Measurements from ENCODE around the gene ITPR2. TPM values are rescaled to one million over a fixed set of nuclear protein-coding genes. Genes with fewer than 3 reads are reported as not detected.

Gene ITPR2
- total and polyA plus RNA-seq, 5 donors: 4.2 to 32.1 (median 23.2) TPM

DNA sequence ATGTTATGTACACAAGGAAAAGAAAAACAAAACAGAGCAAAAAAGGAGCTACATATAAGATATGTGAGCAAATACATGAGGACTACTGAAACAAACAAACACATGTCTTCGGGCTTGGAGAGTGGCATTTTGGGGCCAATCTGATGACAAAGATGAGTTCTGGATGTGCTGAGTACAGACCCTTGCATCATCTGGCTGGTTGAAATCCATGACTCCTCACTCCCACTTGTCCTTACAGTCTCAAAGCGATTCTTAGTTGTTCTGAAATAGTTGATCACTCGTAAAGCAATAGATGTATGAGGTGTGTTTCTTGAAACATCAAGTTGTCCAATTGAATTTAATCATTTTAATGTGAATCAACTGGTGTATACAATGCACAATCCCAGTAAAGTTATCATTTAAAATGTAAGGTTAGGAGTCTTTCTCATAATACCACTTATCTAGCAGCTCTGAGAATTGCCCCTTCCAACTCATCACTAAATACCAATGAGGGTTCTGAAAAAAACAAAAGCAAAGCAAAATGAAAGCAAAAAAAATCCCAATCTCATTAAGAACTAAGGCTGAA is 136.9 kb downstream of the ITPR2 start:
- WGBS: 94% methylated on average over 3 of the region's 3 CpGs
- Histone ChIP-seq H3K27ac (ENCODE audit: low read length) (no peak overlapping the region), H3K4me3 (ENCODE audit: low read length) (no peak overlapping the region), H3K9me3 (ENCODE audit: control insufficient read depth, low read length) (no peaks in the 10 kb centered on the region), H3K4me1 (ENCODE audit: control insufficient read depth, insufficient read depth, low read length) (no peaks in the 10 kb centered on the region), H3K27me3 (ENCODE audit: control insufficient read depth, insufficient read depth) (no peaks in the 10 kb centered on the region)
- no peak for DNase-seq
- intact Hi-C loops (cut with DNase I): no loop called here
- ATAC-seq: no peak

- H3K9me3 ChIP-seq (ENCODE audit: control insufficient read depth, low read length): no peaks in the 10 kb centered on the region
- DNase-seq (no peak), ATAC-seq (no peak)
- intact Hi-C loops (cut with DNase I): no loop called here
- H3K27me3 ChIP-seq (ENCODE audit: control insufficient read depth, insufficient read depth): no peaks in the 10 kb centered on the region
- WGBS: 98% methylated on average over 2 of the region's 2 CpGs
- H3K27ac ChIP-seq (ENCODE audit: low read length): no peak overlapping the region
- no peak overlapping the region for H3K4me3 ChIP-seq (ENCODE audit: low read length)
- H3K4me1 ChIP-seq (ENCODE audit: control insufficient read depth, insufficient read depth, low read length): no peaks in the 10 kb centered on the region
These were observed 138.6 kb downstream of the ITPR2 start for GRCh38 chr12:26694402-26694801.

GRCh38 chr12:26692407-26692806 is 140.6 kb downstream of the ITPR2 start:
- Histone ChIP-seq H3K27me3 (ENCODE audit: control insufficient read depth, insufficient read depth) (no peaks in the 10 kb centered on the region), H3K27ac (ENCODE audit: low read length) (no peak overlapping the region), H3K4me1 (ENCODE audit: control insufficient read depth, insufficient read depth, low read length) (no peaks in the 10 kb centered on the region), H3K9me3 (ENCODE audit: control insufficient read depth, low read length) (no peaks in the 10 kb centered on the region), H3K4me3 (ENCODE audit: low read length) (no peak overlapping the region)
- DNase-seq (no peak), ATAC-seq (no peak)
- WGBS: 87% methylated on average over 4 of the region's 4 CpGs
- intact Hi-C loops (cut with DNase I): no loop called here

DNA sequence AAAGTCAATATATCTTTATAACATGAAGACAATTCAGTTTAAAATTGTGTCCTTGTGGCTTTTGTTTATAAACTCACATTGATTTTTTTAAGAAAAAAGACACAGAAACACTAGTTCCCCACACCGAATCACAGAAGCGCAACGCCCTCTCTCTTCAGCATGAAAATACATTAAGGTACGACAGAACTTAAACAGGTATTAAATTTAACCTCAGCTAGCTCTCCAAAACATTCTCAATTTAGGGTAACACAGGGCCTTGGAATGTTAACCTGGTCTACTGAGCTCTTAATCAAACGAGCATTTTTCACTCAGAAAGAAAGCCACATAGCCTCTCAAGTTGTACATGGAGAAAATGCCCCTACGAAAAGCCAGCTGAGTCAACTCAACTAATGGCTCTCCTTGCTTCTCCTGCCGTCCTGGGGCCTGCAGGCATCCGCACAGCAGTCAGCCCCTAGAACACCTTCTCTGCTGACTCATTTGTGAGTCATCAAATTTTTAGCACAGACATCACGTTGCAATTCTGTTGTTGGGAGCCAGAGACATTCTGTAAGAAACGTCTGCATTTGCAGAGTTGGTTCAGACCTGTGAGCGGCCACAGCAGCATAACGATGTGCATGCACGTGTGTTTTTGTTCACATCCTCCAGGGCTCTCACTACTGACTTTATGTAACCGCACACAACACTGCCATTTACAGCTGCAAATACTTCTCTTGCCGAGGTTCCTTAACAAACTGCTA is 141.6 kb downstream of the ITPR2 start:
- no peaks in the 10 kb centered on the region for H3K27me3 ChIP-seq (ENCODE audit: control insufficient read depth, insufficient read depth)
- ATAC-seq: no peak
- no peaks in the 10 kb centered on the region for H3K4me1 ChIP-seq (ENCODE audit: control insufficient read depth, insufficient read depth, low read length)
- WGBS: 80% methylated on average over 15 of the region's 15 CpGs
- no peak for DNase-seq
- H3K9me3 ChIP-seq (ENCODE audit: control insufficient read depth, low read length): no peaks in the 10 kb centered on the region
- H3K4me3 ChIP-seq (ENCODE audit: low read length): no peak overlapping the region
- intact Hi-C loops (cut with DNase I): no loop called here
- H3K27ac ChIP-seq (ENCODE audit: low read length): no peak overlapping the region

- DNase-seq: no peak
- WGBS: 100% methylated on average over 1 of the region's 1 CpG
- no peaks in the 10 kb centered on the region for H3K4me1 ChIP-seq (ENCODE audit: control insufficient read depth, insufficient read depth, low read length)
These were observed 142.4 kb downstream of the ITPR2 start for GRCh38 chr12:26690601-26691000.

GRCh38 chr12:26689281-26689841 is 143.6 kb downstream of the ITPR2 start:
- H3K9me3 ChIP-seq (ENCODE audit: control insufficient read depth, low read length): no peaks in the 10 kb centered on the region
- no peak overlapping the region for H3K4me3 ChIP-seq (ENCODE audit: low read length)
- ATAC-seq: no peak
- no peaks in the 10 kb centered on the region for H3K4me1 ChIP-seq (ENCODE audit: control insufficient read depth, insufficient read depth, low read length)
- WGBS: 90% methylated on average over 6 of the region's 6 CpGs
- no peak for DNase-seq
- H3K27me3 ChIP-seq (ENCODE audit: control insufficient read depth, insufficient read depth): no peaks in the 10 kb centered on the region
- no peak overlapping the region for H3K27ac ChIP-seq (ENCODE audit: low read length)
- intact Hi-C loops (cut with DNase I): no loop called here

More at GRCh38 chr12:26690601-26691000, 142.4 kb downstream of the ITPR2 start:
- no peak for ATAC-seq
- H3K4me3 ChIP-seq (ENCODE audit: low read length): no peak overlapping the region
- intact Hi-C loops (cut with DNase I): no loop called here
- H3K27me3 ChIP-seq (ENCODE audit: control insufficient read depth, insufficient read depth): no peaks in the 10 kb centered on the region
- no peaks in the 10 kb centered on the region for H3K9me3 ChIP-seq (ENCODE audit: control insufficient read depth, low read length)
- no peak overlapping the region for H3K27ac ChIP-seq (ENCODE audit: low read length)

DNA sequence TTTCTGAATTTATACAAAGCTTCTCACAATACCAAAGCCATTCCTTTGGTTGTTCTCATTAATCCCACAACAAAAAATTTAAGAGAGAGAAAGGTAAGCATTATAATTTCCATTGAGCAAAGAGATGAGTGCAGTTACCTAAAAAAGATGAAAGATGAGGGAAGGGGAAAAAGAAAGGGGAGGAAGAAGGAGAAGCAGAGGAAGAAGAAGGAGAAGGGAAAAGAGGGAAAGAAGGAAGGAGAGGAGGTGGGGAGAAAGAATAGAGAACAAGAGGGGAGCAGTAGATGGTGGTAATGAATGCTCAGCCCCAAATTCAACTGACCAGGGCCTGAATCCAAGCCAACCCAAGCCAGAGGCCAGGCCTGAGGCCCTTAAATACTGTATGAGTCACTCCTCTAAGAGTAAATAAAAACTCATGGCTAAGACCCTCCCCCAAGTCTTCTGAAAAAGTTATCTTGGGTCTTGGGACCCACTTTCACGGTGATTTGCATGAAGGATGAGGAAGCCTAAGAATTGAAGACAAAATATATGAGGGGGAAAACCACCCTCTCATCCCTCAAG is 144.6 kb downstream of the ITPR2 start:
- intact Hi-C loops (cut with DNase I): no loop called here

GRCh38 chr12:26686408-26686807 is 146.6 kb downstream of the ITPR2 start:
- Histone ChIP-seq H3K27me3 (ENCODE audit: control insufficient read depth, insufficient read depth) (no peaks in the 10 kb centered on the region), H3K9me3 (ENCODE audit: control insufficient read depth, low read length) (no peaks in the 10 kb centered on the region), H3K4me1 (ENCODE audit: control insufficient read depth, insufficient read depth, low read length) (no peaks in the 10 kb centered on the region), H3K27ac (ENCODE audit: low read length) (no peak overlapping the region), H3K4me3 (ENCODE audit: low read length) (no peak overlapping the region)
- no peak for DNase-seq
- no peak for ATAC-seq
- WGBS: 70% methylated on average over 4 of the region's 4 CpGs
- intact Hi-C loops (cut with DNase I): no loop called here

More for the DNA sequence above, 144.6 kb downstream of the ITPR2 start:
- H3K9me3 ChIP-seq (ENCODE audit: control insufficient read depth, low read length): no peaks in the 10 kb centered on the region
- no peak for ATAC-seq
- H3K27ac ChIP-seq (ENCODE audit: low read length): no peak overlapping the region
- H3K4me1 ChIP-seq (ENCODE audit: control insufficient read depth, insufficient read depth, low read length): no peaks in the 10 kb centered on the region
- H3K27me3 ChIP-seq (ENCODE audit: control insufficient read depth, insufficient read depth): no peaks in the 10 kb centered on the region
- H3K4me3 ChIP-seq (ENCODE audit: low read length): no peak overlapping the region
- WGBS: 95% methylated on average over 1 of the region's 1 CpG
- DNase-seq: no peak

DNA sequence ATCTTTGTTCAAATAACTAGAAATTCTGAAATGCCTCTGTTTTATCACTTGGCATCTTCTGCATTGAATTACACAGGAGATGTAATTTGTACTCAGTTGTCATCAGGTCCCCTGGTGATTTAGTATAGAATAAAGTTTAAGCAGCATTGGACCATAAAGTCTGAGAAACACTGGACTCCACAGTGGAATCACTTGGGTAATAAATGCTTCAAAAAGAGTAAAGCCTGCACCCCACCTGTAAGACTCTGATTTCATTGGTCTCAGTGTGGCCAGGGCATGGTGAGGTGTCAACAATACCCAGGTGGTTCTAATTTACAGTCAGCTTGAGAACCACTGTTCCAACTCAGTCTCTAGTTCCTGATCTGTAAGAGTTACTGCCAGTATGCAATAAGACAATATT is 148.9 kb downstream of the ITPR2 start:
- DNase-seq: no peak
- Histone ChIP-seq H3K27me3 (ENCODE audit: control insufficient read depth, insufficient read depth) (no peaks in the 10 kb centered on the region), H3K4me1 (ENCODE audit: control insufficient read depth, insufficient read depth, low read length) (no peaks in the 10 kb centered on the region), H3K9me3 (ENCODE audit: control insufficient read depth, low read length) (no peaks in the 10 kb centered on the region), H3K27ac (ENCODE audit: low read length) (no peak overlapping the region), H3K4me3 (ENCODE audit: low read length) (no peak overlapping the region)
- intact Hi-C loops (cut with DNase I): no loop called here
- no peak for ATAC-seq

- intact Hi-C loops (cut with DNase I): no loop called here
- no peak for DNase-seq
- H3K4me1 ChIP-seq (ENCODE audit: control insufficient read depth, insufficient read depth, low read length): no peaks in the 10 kb centered on the region
- WGBS: 97% methylated on average over 5 of the region's 5 CpGs
- H3K4me3 ChIP-seq (ENCODE audit: low read length): no peak overlapping the region
- ATAC-seq: no peak
- no peaks in the 10 kb centered on the region for H3K9me3 ChIP-seq (ENCODE audit: control insufficient read depth, low read length)
- H3K27ac ChIP-seq (ENCODE audit: low read length): no peak overlapping the region
- H3K27me3 ChIP-seq (ENCODE audit: control insufficient read depth, insufficient read depth): no peaks in the 10 kb centered on the region
These were observed 149.6 kb downstream of the ITPR2 start for GRCh38 chr12:26683443-26683842.

GRCh38 chr12:26680727-26681455 is 152.1 kb downstream of the ITPR2 start:
- DNase-seq (no peak), ATAC-seq (peak in 1 of 2 donors; percentile 16)
- intact Hi-C loops (cut with DNase I): no loop called here
- H3K4me1 ChIP-seq (ENCODE audit: control insufficient read depth, insufficient read depth, low read length): no peaks in the 10 kb centered on the region
- no peaks in the 10 kb centered on the region for H3K27me3 ChIP-seq (ENCODE audit: control insufficient read depth, insufficient read depth)
- WGBS: 79% methylated on average over 3 of the region's 3 CpGs
- no peak overlapping the region for H3K27ac ChIP-seq (ENCODE audit: low read length)
- no peaks in the 10 kb centered on the region for H3K9me3 ChIP-seq (ENCODE audit: control insufficient read depth, low read length)
- no peak overlapping the region for H3K4me3 ChIP-seq (ENCODE audit: low read length)

Data from right cardiac atrium (tissue), 5 donors.